ENCODE measurements around the gene TFB2M. TPM values are rescaled to one million over a fixed set of nuclear protein-coding genes. Genes with fewer than 3 reads are reported as not detected.
"Not testable (repeated sequence)": the region's sequence is repeated elsewhere in the genome, so short reads cannot be mapped to it uniquely, and the experiment has no call there.

Gene TFB2M
- total RNA-seq, 1 experiment from 2014 or later: 59.9 TPM

DNA sequence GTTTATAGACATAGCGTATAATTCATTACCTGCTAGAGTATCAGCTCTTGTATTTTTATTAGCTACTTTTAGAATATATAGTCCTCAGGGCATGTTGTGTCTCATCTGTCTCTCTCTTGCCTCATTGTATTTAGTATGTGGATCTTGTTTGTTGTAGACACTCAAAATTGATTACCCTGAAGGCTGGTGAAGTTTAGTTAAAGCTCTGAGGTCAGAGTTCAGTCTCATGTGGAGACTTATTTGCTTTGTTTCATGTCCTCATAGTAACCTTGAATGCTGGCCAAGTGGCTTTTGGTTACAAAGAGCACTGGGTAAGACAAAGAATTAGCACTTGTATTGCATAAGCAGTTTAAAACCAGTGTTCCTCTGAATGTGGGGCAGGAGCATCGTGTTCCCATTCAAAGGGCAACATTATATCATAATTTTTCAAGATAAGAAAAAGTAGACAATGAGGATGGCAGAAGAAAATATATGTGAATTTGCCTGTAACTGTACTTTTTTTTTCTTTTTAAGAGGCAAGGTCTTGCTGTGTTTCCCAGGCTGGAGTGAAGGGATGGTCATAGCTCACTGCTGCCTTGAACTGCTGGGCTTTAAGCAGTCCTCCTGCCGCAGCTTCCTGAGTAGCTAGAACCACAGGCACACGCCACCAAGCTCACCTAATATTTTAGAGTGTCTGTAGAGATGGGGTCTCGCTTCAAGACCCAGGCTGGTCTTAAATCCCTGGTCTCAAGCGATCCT lies 17.6 kb upstream of the TFB2M start:
- DNase-seq (ENCODE audit: low read depth): no peak

DNA sequence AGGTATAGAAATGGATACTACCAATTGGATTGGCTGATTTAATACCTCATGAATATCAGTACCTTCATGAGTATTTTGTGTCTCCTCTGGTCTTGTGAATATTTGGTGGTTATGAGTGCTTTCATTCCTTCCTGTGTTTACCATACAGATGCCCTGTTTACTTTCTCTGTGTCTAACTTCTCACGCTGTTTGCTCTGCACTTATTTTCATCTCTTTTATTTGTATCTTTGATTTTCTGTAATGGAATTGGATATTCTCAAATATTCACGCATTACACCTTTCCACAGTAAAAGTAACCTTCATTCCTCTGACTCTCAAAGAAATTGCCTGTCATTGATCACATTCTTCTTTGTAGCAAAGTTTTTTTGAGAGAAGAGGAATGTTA lies 17.0 kb upstream of the TFB2M start:
- no peak for DNase-seq (ENCODE audit: low read depth)

DNA sequence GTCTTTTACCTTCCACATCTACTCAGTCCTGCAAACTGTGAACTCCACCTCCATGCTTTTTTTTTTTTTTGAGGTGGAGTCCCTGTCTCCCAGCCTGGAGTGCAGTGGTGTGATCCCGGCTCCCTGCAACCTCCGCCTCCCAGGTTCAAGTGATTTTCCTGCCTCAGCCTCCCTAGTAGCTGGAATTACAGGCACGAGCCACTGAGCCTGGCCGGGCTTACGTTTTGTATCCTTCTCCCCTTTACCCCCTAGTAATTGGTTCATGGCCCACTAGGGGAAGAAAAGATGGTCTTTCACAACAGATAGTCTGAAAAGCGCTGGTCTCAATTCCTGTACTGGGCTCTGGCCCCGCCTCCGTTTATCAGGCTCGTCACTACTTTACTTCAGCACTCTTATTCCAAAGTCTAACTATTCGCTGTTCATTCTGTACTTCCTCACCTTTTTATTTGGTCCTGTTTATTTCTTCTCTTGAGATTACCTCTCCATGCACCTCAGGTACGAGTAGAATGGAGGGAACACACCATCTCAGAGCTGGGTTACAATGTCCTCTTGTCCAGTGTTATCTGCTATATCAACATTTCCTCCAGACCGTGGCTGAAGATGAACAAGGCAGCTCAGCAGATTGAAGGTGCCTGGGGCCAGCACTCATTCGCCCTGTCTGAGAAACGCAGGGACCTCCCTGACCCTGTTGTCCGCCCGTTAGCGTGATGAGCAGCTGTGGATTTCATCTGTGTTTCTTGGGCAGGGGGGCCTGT lies 16.4 kb upstream of the TFB2M start:
- no peak for DNase-seq (ENCODE audit: low read depth)

GRCh38 chr1:246580497-246581370 lies 14.7 kb upstream of the TFB2M start:
- no peak for DNase-seq (ENCODE audit: low read depth)

GRCh38 chr1:246579818-246580217 lies 13.8 kb upstream of the TFB2M start:
- DNase-seq (ENCODE audit: low read depth): no peak

- DNase-seq (ENCODE audit: low read depth): no peak
Measured at GRCh38 chr1:246577720-246578106, 11.7 kb upstream of the TFB2M start.

GRCh38 chr1:246577082-246577719 lies 11.1 kb upstream of the TFB2M start:
- DNase-seq (ENCODE audit: low read depth): no peak

- DNase-seq (ENCODE audit: low read depth): no peak
Measured at GRCh38 chr1:246576709-246577032, 10.6 kb upstream of the TFB2M start.

- DNase-seq (ENCODE audit: low read depth): no peak
Measured at GRCh38 chr1:246573491-246573890, 7.4 kb upstream of the TFB2M start.

GRCh38 chr1:246572785-246573184 lies 6.7 kb upstream of the TFB2M start:
- no peak for DNase-seq (ENCODE audit: low read depth)

GRCh38 chr1:246571953-246572352 lies 5.9 kb upstream of the TFB2M start:
- DNase-seq (ENCODE audit: low read depth): no peak

GRCh38 chr1:246571309-246571708 lies 5.2 kb upstream of the TFB2M start:
- not testable (repeated sequence) for DNase-seq (ENCODE audit: low read depth)

DNA sequence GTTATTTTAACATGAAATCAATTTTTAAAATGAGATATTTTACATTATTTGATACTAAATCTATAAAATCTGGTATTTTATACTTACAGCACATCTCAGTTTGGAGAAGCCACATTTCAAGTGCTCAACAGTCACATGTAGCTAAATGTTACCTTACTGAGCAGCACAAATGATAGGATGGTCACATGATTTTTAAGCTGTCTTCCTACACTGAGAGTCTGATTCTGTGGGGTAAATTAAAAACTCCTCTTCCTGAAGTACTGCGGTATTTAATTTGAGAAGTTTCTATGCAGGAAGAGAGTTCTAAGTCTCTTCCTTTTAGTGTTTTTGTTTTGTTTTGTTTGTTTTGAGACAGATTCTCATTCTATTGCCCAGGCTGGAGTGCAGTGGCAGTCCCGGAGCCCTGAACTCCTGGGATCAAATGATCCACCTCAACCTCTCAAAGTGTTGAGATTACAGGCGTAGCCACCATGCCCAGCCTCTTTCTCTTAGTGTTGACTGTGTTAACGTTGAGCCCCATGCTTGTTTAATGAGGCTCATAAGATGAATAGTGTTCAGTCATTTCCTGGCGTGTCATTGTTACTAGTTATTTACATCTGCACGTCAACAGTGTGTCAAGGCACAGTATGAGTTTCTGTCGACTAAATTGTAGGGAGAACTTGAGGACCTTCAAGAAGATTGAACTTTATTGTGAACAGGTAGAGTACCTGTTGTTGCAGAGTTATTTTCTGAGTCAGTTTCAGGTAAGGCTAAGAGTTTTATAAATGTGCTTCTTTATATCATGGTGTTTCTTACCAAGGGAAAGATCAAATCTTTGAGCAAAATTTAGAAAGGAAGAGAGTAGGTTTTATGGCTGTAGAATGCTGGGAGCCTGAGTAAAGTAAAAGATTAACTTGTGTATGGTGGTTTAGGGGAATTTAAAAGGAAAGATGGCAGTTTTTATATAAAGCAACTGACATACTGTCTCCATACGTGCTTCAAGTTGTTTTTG lies 3.5 kb upstream of the TFB2M start:
- DNase-seq (ENCODE audit: low read depth): peak; percentile 39

DNA sequence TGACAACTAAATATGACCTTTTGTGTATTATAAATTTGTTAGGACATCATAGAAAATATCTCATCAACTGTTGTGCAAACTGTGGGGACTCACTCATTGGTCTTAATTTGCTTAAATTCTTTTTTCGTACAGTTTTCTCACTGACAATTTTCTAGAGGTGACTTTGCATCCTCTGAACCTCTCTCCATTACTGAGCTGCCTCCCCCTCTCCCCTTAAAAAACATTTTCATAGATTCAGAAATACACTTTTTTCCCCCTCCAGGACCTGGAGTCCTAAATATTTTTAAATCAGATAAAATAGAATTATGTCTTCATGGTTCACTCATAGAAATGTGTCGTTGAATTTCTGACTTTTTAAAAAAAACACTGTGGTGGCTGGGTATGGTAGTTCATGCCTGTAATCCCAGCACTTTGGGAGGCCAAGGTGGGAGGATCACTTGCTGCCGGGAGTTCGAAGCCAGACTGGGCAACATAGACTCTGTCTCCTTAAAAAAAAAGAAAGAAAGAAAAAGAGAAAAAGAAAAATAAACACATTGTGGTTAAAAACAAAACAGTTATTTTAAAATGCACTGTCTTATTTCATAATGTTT lies 1.7 kb upstream of the TFB2M start:
- no peak for DNase-seq (ENCODE audit: low read depth)

DNA sequence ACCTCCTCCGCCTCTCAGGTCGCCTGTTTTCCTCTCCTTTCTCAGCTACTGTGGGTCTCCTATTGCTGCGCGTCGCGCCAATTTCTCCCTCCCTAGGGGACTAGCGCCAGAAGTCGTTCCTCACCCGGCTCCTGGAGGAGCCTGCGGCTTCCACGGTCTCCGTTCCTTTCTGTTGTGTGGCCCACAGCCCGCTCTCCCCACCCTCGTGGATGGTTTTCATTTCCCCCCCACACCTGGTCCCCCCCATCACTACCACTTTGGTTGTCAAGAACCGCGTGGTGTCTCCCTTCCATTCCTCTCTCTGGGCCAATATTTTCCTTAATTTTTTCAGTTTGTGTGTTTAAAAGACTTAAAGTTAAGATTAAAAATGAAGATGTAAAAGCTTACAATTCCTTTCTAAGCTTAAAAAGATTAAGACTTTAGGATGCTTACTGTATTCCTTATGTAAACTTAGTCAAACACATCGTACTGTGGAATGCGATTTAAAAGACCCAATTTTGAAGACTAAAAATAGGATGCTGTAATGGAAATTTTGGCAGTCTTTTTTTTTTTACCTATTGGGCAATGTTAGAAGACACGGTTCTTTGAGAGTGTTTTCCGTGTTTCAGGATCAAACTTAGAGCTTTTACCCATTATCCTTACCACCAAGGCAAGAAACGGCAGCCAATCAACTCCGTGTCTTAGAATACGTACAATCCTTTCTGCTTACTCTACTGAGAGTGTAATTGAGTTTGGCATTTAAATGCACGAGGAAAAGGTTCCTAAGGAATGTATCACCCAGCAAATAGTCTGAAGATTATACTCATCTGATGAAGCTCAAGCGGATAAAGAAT lies 968 bp upstream of the TFB2M start:
- peak; percentile 41 for DNase-seq (ENCODE audit: low read depth)

- no peak for DNase-seq (ENCODE audit: low read depth)
Measured at GRCh38 chr1:246565751-246566127, 322 bp downstream of the TFB2M start.

- peak; percentile 35 for DNase-seq (ENCODE audit: low read depth)
Measured at GRCh38 chr1:246564839-246565750, 966 bp downstream of the TFB2M start.

DNA sequence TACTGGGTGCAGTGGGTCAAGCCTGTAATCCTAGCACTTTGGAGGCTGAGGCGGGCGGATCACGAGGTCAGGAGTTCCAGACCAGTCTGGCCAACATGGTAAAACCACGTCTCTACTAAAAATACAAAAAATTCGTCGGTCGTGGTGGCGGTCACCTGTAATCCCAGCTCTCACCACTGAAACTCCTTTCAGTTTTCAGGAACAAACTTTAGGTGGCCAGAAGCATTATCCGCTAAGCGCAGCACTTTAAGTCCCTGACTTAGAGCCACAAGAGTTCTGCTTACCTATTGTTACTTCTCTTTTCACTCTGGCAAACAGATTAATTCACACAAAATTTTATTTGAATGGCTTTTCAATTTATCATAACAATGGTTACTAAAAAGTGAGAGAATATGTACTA lies 5.2 kb downstream of the TFB2M start:
- not testable (repeated sequence) for DNase-seq (ENCODE audit: low read depth)
